ENCODE measurements around the gene TMEM201.

DNA sequence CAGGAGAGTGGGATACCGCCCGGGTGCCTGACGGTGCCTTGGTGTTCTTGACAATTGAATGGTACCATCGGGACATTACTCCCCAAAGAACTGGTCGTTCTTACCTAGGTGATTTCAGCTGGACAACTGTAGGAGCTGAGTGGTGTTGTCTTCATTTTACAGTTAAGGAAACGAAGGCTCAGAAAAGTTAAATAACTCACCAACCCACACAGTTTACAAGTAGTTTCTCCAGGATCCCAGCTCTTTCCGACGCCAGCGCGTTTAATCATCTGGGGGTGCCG is 64.4 kb downstream of the TMEM201 start:
- no peak for TF ChIP-seq EZH2phosphoT487 (IDR thresholded peaks at IDR 0.05; ENCODE audit: low read length)
- TF ChIP-seq, protein P1, sequence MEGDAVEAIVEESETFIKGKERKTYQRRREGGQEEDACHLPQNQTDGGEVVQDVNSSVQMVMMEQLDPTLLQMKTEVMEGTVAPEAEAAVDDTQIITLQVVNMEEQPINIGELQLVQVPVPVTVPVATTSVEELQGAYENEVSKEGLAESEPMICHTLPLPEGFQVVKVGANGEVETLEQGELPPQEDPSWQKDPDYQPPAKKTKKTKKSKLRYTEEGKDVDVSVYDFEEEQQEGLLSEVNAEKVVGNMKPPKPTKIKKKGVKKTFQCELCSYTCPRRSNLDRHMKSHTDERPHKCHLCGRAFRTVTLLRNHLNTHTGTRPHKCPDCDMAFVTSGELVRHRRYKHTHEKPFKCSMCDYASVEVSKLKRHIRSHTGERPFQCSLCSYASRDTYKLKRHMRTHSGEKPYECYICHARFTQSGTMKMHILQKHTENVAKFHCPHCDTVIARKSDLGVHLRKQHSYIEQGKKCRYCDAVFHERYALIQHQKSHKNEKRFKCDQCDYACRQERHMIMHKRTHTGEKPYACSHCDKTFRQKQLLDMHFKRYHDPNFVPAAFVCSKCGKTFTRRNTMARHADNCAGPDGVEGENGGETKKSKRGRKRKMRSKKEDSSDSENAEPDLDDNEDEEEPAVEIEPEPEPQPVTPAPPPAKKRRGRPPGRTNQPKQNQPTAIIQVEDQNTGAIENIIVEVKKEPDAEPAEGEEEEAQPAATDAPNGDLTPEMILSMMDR (IDR thresholded peaks at IDR 0.05; ENCODE audit: low read length) = no peak

Measured in MM.1S (cell line).